ENCODE data around the gene GABRB3.

GABRB3 gene

DNA sequence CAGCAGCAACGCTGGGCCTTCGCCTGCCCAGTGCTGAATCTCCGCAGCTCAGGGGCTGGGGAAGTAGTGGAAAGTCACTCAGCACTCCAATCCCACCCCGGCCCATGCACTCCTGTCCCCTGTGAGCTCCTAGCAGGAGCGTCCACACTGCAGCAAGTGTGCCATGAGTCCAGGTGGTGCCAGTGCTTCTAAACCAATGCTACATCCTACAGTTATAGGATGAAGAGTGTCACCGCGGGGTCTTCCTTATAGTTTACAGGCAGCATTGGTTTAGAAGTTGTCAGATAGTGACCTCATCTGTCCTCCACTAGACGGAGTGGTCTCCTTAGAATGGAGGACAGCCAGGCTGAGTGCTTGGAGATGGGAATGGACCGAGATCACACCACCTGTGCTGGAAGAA is 221.4 kb downstream of the GABRB3 start:
- no peak for DNase-seq (ENCODE audit: low read depth)

DNA sequence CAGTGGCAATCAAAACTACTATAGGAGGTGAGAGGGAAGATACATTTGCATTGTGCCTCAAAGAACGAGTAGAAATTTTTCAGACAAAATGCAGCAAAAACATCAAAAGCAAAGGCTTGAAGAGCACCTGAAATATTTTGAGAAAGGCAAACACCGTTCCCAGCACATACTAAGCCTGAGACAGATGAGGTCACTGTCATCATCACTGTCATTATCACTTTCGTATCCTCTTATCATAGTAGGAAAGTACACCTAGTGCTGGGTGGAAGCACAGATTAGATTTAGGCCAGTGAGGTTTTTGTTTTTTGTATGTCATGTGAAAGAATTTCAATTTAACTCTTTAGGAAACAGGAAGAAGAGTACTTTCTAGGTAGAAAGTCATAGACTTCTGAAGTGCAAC is 222.0 kb downstream of the GABRB3 start:
- DNase-seq (ENCODE audit: low read depth) = no peak

DNA sequence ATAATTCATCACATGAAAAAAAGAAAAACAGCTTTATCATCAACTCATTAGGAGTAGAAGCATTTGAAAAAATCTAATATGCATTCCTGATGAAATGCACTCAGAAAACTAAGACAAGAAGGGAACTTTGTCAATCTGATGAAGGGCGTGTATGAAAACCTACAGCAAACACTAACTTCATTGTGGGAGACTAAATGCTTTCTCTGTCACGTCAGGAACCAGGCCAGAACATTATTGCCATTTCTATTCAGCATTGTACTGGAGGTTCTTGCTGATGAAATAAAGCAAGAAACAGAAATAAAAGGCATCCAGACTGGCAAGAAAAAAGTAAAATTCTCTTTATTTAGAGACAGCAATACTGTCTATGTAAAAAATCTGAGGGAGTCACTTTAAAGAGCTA is 235.2 kb downstream of the GABRB3 start:
- no peak for DNase-seq (ENCODE audit: low read depth)

DNA sequence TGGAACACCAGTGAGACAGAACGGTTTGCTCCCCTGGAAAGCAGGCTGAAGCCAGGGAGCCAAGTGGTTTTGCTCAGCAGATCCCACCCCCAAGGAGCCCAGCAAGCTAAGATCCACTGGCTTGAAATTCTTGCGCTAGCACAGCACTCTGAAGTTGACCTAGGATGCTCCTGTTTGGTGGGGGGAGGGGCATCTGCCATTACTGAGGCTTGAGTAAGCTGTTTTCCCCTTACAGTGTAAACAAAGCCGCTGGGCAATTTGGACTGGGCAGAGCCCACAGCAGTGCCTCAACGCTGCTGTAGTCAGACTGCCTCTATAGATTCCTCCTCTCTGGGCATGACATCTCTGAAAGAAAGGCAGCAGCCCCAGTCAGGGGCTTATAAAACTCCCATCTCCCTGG is 241.4 kb downstream of the GABRB3 start:
- DNase-seq (ENCODE audit: low read depth) = no peak

DNA sequence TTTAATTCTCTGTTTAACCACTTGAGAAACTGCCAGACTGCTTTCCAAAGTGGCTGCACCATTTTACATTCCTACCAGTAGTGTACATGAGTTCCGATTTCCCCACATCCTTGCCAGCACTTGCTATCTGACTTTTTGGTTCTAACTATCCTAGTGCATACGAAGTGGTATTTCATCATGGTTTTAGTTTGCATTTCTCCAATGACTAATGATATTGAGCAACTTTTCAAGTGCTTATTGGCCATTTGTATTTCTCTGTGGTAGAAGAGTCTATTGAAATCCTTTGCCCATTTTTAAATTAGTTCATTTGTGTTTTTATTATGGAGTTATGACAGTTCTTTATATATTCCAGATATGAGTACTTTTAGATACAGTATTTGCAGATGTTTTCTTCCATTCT is 247.8 kb downstream of the GABRB3 start:
- DNase-seq (ENCODE audit: low read depth) = no peak

DNA sequence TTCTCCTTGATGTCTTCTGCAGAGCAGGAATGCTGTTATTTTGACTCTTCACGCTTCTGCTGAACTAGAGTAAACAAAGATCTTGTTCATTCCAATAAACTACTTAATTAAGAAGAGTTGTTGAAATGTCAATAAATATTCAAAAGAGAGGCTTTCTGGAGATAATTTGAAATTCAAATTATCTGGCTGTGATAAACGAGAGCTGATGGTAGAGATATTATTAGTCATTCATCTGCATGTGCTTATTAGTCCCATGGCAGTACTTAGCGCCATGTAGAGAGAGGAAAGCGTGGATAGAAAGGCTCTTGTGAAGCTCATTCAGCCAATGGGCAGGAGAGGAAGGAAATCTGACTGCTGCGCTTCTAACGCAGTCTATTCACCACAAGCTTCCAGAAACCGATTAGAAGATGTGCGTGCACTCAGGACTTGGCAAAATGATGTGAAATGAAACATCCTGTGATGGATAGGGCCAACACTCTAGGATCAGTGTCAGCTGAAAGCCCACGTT is 251.1 kb downstream of the GABRB3 start:
- no peak for DNase-seq (ENCODE audit: low read depth)

DNA sequence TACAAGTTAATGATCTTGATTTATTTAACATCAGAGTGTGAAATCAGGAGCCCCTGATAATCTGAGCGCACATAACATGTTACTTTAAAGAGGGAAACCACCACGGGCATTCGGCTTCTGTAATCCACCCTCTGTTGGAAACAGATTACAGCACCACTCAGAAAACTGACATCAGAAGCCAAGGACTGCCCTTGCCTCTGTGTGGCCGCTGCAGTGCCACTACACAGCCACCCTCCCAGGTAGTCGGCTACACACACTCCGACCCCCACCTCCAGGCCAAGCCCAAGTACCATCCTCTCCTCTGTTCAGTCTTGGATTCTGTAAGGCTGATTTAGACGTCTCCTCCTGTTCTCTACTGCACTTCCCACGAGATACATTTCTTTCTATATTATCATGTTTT is 251.7 kb downstream of the GABRB3 start:
- DNase-seq (ENCODE audit: low read depth) = no peak

DNA sequence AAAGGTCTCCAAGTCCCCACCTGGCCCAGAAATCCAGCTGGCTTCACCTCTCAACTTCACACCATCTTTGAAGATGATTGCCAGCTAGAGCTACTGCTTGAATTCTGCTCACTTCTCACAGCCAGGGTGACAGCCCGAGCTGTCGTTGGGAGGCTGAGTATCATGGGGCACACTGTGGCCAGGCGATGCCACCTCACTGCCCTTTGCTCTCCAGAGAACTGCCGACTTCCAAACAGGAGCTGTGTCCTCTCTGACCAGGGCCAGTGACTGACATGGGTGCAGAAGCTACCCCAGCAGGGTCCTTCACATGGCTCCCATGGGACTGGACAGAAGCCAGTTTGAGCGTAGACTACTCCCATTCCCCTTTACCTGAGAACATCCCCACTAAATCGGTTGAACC is 254.0 kb downstream of the GABRB3 start:
- DNase-seq (ENCODE audit: low read depth) = no peak

DNA sequence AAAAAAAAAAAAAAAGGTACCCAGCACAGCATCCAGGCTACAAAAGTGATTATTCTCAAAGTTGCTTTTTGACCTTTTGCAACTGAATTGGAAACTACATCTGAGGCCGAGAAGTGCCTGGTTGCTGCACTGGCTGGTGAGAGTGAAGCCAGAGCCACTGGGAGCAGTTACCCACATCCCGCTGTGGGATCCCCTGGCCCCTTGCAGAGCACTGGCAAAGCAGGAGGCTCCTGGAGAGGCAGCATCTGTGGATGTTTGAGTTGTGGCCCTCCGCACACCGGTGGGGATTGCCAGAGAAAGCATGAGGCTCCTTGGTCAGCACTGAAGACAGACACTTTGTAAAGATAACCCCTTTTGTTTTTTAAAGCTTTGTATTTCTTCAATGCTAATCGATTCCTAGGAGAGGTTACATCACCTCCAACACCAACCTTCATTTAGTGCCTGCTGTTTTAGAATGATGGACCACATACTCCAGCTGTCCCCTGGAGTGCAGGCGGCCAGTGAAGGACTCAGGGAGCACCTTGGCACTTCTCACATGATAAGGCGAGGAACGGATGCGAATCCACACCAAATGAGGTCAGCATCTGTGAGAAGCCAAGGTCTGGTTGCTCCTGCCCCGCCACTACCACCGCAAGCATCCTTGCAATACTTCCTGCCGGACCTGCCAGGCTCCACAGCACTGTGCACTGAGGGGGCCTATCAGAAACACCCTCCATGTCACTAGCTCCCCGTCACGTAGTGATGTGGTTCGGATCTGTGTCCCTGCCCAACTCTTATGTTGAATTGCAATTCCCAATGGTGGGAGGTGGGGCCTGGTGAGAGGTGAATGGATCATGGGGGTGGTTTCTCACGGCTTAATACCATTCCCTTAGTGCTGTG is 256.5 kb downstream of the GABRB3 start:
- no peak for DNase-seq (ENCODE audit: low read depth)

DNA sequence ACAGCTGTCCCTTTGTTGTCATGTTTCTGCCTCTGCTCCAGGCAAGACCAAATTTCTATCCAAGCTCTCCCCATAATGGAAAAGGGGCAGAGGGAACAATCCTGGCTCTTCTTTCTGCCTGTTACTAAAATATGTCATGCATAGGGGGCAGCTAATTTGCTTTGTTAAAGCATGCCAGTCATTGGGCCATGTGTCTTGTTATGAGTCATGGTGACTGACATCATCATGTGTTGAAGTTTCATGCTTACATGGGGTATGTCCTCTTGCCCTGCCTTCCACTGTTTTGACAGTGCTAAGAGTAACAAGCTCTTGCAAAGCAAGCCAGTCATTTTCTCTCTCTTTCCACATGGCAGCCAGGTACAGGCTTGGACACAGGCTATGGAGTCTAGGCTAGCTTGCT is 268.9 kb downstream of the GABRB3 start:
- DNase-seq (ENCODE audit: low read depth) = no peak
